ENCODE data around the gene EBF3. TPM values are rescaled to one million over a fixed set of nuclear protein-coding genes. Genes with fewer than 3 reads are reported as not detected.

The EBF3 gene
- total RNA-seq, 1 experiment from 2014 or later: not detected

- intact Hi-C loops (cut with micrococcal nuclease; ENCODE audit: unreplicated experiment): no loop called here
- no peaks in the 10 kb centered on the region for H3F3A ChIP-seq (ENCODE audit: insufficient read depth, low read depth)
- no peaks in the 10 kb centered on the region for H4K20me1 ChIP-seq (ENCODE audit: insufficient read depth)
- no peaks in the 10 kb centered on the region for H3K9me3 ChIP-seq (ENCODE audit: insufficient read depth, low read depth)
- DNase-seq: no peak
- H3K4me1 ChIP-seq (replicated peaks; ENCODE audit: insufficient read depth): no peaks in the 10 kb centered on the region
- H3K79me2 ChIP-seq (ENCODE audit: low read depth): no peaks in the 10 kb centered on the region
- H2AFZ ChIP-seq: no peak overlapping the region
- H3K4me3 ChIP-seq: no peak overlapping the region
- ChIA-PET CTCF (no interaction called here), POLR2A (ENCODE audit: unreplicated experiment) (no interaction called here)
- peaks cover 66% of the 10 kb centered on the region for H3K27me3 ChIP-seq (ENCODE audit: insufficient read depth, low read depth)
- no TSS peak for BruUV-seq (replicated peaks)
- no peak overlapping the region for H3K4me2 ChIP-seq
- no peak overlapping the region for H3K27ac ChIP-seq
- TF ChIP-seq EZH2 (IDR thresholded peaks at IDR 0.05; ENCODE audit: low read depth) (no peak), CTCF (conservative IDR thresholded peaks at IDR 0.05) (no peak)
- H3K9me2 ChIP-seq (ENCODE audit: insufficient read depth): no peaks in the 10 kb centered on the region
- H3K36me3 ChIP-seq (ENCODE audit: low read depth): no peaks in the 10 kb centered on the region
Observed at GRCh38 chr10:129942936-129943715, 20.9 kb downstream of the EBF3 start.

- TF ChIP-seq CTCF (conservative IDR thresholded peaks at IDR 0.05) (no peak), EZH2 (IDR thresholded peaks at IDR 0.05; ENCODE audit: low read depth) (no peak)
- no peaks in the 10 kb centered on the region for H3K9me3 ChIP-seq (ENCODE audit: insufficient read depth, low read depth)
- no peaks in the 10 kb centered on the region for H3K4me1 ChIP-seq (replicated peaks; ENCODE audit: insufficient read depth)
- no peak for DNase-seq
- no peak overlapping the region for H3K4me2 ChIP-seq
- no peak overlapping the region for H3K4me3 ChIP-seq
- no peaks in the 10 kb centered on the region for H3K79me2 ChIP-seq (ENCODE audit: low read depth)
- ChIA-PET CTCF (no interaction called here), POLR2A (ENCODE audit: unreplicated experiment) (no interaction called here)
- no peaks in the 10 kb centered on the region for H3K36me3 ChIP-seq (ENCODE audit: low read depth)
- H2AFZ ChIP-seq: no peak overlapping the region
- BruUV-seq (replicated peaks): no TSS peak
- no peaks in the 10 kb centered on the region for H3K9me2 ChIP-seq (ENCODE audit: insufficient read depth)
- H3K27ac ChIP-seq: no peak overlapping the region
- H4K20me1 ChIP-seq (ENCODE audit: insufficient read depth): no peaks in the 10 kb centered on the region
- no peaks in the 10 kb centered on the region for H3F3A ChIP-seq (ENCODE audit: insufficient read depth, low read depth)
- intact Hi-C loops (cut with micrococcal nuclease; ENCODE audit: unreplicated experiment): no loop called here
- peaks cover 63% of the 10 kb centered on the region for H3K27me3 ChIP-seq (ENCODE audit: insufficient read depth, low read depth)
Observed at GRCh38 chr10:129942391-129942790, 21.7 kb downstream of the EBF3 start.

- H3K4me1 ChIP-seq (replicated peaks; ENCODE audit: insufficient read depth): no peaks in the 10 kb centered on the region
- intact Hi-C loops (cut with micrococcal nuclease; ENCODE audit: unreplicated experiment): no loop called here
- no peaks in the 10 kb centered on the region for H4K20me1 ChIP-seq (ENCODE audit: insufficient read depth)
- CTCF ChIA-PET: no interaction called here
- no peaks in the 10 kb centered on the region for H3K79me2 ChIP-seq (ENCODE audit: low read depth)
- no peak overlapping the region for H3K4me2 ChIP-seq
- peaks cover 59% of the 10 kb centered on the region for H3K27me3 ChIP-seq (ENCODE audit: insufficient read depth, low read depth)
- no TSS peak for BruUV-seq (replicated peaks)
- H3F3A ChIP-seq (ENCODE audit: insufficient read depth, low read depth): no peaks in the 10 kb centered on the region
- no peak for DNase-seq
- H3K9me3 ChIP-seq (ENCODE audit: insufficient read depth, low read depth): no peaks in the 10 kb centered on the region
- no peak overlapping the region for H2AFZ ChIP-seq
- H3K36me3 ChIP-seq (ENCODE audit: low read depth): no peaks in the 10 kb centered on the region
- no peak overlapping the region for H3K4me3 ChIP-seq
- TF ChIP-seq CTCF (conservative IDR thresholded peaks at IDR 0.05) (no peak), EZH2 (IDR thresholded peaks at IDR 0.05; ENCODE audit: low read depth) (no peak)
- no peak overlapping the region for H3K27ac ChIP-seq
- no peaks in the 10 kb centered on the region for H3K9me2 ChIP-seq (ENCODE audit: insufficient read depth)
- POLR2A ChIA-PET (ENCODE audit: unreplicated experiment): no interaction called here
Observed at GRCh38 chr10:129942019-129942277, 22.1 kb downstream of the EBF3 start.

Measured in PC-9 (cell line).